ENCODE results near the gene CERS3.
A peak's percentile ranks its signal among the peaks of the same experiment; 100 is the strongest.
"Not testable (repeated sequence)": the region's sequence is repeated elsewhere in the genome, so short reads cannot be mapped to it uniquely, and the experiment has no call there.

Gene CERS3

DNA sequence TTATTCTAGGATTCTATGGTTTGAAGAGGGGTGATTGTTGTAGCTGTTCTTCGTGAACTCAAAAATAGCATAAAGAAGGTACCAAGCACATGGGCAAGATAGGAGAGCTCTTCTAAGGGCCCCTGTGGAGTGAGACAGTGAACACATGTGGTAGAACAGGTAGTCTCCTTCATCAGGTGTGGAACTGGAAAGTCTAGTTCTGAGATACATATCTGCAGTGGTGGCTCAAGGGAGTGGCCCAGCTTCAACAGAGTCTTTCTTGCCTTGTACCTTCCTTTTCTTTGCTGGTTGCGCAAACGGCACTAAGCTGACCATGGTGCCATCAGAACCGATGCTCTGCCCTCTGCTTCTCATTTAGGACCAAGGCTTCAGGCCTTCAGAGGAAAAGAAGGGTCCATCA is 65.2 kb downstream of the CERS3 start:
- no peak for DNase-seq

- DNase-seq = no peak
Observed at GRCh38 chr15:100461049-100461448, 67.7 kb downstream of the CERS3 start.

DNA sequence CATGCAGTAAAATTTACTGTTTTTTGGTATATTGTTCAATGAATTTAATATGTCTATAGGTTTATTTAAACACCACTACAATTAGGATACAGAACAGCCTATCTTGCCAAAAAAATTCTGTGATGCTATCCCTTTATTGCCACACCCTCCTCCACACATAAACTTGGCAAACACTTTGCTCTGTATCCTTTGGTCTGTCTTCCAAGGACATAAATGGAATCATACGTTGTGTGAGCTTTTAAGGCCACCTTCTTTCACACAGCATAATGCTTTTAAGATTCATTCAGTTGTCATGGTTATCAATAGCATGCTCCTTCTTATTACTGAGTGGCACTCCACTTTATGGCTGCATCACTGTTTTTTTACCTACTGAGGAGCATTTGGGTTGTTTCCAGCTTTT is 71.5 kb downstream of the CERS3 start:
- DNase-seq = no peak

DNA sequence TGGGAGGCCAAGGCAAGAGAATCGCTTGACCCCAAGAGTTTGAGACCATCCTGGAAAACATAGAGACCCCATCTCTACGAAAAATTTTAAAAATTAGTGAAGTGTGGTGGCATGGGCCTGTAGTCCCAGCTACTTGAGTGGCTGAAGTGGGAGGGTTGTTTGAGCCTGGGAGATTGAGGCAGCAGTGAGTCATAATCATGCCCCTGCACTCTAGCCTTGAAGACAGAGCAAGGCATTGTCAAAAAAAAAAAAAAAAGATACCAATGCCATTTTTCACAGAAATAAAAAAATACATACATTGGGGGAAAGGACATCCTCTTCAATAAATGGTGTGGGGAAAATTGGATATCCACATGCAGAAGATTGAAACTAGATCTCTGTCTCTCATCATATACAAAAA is 74.6 kb downstream of the CERS3 start:
- no peak for DNase-seq

- no peak for DNase-seq
Observed at GRCh38 chr15:100448481-100448880, 80.3 kb downstream of the CERS3 start.

GRCh38 chr15:100441063-100441462 is 87.7 kb downstream of the CERS3 start:
- not testable (repeated sequence) for DNase-seq

- DNase-seq = no peak
Observed at GRCh38 chr15:100439514-100439913, 89.2 kb downstream of the CERS3 start.

DNA sequence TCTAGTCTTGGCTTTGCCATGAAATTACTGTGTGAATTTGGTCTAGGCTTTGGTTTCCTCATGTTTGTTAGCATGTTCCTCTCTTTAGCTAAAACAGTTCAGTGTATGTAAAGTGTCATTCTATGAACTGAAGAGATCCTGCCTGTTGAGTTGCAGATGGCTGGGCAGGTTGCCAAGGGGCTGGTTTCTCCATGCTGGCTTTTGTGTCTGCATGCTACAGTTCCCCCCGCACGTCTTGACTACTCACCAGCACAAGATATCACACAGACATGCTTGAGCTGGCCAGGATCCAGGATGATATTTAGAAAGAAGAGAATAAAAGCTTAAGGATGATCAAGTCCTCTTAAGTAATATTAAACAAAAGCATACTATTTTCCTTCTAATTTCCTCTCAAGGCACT is 90.2 kb downstream of the CERS3 start:
- DNase-seq = peak in 1 of 2 donors; percentile 2

GRCh38 chr15:100437261-100437660 is 91.5 kb downstream of the CERS3 start:
- no peak for DNase-seq

DNA sequence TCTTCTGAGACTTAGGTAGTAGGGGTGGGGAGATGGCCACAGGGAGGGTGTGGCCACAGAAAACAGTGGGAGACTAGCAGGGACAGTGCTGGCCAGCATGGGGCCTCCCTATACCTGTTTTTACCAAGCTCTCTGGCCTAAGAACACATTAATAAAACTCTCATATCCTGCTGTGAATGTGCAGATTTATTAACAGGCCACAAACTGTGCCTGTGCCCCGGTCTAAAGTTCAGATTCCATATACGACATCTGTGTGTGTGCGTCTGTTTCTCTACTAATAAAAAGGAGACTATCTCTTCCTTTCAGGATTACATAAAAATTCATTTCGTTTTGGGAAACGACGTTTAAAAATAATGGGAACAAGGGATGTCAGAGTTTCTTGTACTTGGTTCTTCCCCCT is 94.2 kb downstream of the CERS3 start:
- no peak for DNase-seq

GRCh38 chr15:100434038-100434437 is 94.7 kb downstream of the CERS3 start:
- DNase-seq = no peak

DNA sequence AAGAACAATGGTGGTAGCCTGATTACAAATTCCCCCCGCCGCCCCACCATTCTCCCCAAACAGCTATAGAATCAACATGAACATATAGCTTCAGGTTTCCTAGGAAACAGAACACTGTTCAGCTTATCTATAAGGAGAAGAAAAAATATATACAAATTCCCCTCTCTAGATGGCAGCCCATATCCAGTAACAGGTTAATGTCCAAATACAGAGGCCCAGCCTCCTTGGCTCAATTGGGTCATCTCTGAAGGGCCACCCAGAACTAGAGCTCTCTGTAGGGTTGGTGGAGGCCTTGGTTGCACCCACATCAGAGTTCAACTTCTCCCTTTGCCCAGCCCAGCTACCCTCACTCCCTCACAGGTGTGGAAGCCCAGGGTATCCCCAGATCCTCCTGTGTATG is 95.4 kb downstream of the CERS3 start:
- DNase-seq = peak in 1 of 2 donors; percentile 12

GRCh38 chr15:100430411-100430810 is 98.3 kb downstream of the CERS3 start:
- no peak for DNase-seq

- no peak for DNase-seq
Observed at GRCh38 chr15:100429116-100429728, 99.5 kb downstream of the CERS3 start.

DNA sequence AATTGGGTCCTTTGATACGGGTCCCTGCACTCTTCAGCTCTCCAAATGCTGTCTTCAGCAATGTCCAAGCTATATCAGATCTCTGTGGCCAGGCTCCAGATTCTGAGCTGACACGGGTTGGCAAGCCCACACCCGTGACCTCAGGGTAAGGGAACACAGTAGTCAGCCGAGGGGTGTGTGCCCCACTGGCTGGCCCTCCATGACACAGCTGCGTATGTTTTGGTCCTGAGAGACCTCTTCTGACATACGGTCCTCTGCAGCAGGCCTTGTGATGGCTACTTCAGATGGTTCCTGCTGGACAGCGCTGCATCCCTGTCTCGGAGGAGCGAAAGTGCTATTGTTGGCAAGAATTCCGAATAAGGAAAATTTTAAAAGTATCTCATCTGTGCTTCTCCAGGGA is 101.8 kb downstream of the CERS3 start:
- no peak for DNase-seq

DNA sequence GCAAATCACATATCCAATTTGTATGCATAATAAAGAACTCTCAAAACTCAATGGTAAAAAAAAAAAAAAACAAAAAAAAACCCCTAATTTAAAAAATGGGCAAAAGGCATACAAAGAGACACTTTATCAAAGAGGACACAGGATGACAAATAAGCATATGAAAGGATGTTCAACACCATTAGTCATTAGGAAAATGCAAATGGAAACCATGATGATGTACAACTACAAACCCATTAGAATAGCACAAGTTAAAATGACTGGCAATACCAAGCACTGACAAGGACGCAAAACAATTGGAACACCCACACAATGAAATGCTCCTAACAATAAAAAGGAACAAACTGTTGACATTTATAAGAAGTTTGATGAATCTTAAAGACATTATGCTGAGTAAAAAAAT is 123.6 kb downstream of the CERS3 start:
- no peak for DNase-seq

DNA sequence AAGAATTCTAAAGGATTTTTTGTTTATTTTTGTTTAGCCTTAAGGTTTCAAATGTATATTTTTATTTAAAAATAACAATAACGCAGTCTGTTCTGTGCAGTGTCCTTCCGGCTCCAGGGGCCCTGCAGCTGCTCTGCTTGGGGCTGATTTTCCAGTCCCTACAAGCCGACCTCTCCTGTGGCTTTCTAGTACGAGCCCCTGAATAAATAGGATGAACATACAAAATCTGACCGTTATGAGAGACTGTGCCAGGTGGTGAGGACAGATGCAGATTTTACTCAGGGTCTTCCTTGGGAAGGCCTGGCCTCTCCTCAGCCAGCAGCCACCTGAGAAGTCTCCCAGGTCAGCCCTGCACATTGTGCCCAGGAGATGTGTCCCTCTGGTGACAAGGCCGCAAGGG is 127.8 kb downstream of the CERS3 start:
- DNase-seq = no peak

GRCh38 chr15:100394736-100395440 is 133.9 kb downstream of the CERS3 start:
- DNase-seq = peak; percentile 27 to 40

- DNase-seq = no peak
Observed at GRCh38 chr15:100393008-100393407, 135.7 kb downstream of the CERS3 start.

GRCh38 chr15:100385300-100386050 is 143.3 kb downstream of the CERS3 start:
- peak; percentile 26 to 30 for DNase-seq

GRCh38 chr15:100384108-100384410 is 144.7 kb downstream of the CERS3 start:
- no peak for DNase-seq

DNA sequence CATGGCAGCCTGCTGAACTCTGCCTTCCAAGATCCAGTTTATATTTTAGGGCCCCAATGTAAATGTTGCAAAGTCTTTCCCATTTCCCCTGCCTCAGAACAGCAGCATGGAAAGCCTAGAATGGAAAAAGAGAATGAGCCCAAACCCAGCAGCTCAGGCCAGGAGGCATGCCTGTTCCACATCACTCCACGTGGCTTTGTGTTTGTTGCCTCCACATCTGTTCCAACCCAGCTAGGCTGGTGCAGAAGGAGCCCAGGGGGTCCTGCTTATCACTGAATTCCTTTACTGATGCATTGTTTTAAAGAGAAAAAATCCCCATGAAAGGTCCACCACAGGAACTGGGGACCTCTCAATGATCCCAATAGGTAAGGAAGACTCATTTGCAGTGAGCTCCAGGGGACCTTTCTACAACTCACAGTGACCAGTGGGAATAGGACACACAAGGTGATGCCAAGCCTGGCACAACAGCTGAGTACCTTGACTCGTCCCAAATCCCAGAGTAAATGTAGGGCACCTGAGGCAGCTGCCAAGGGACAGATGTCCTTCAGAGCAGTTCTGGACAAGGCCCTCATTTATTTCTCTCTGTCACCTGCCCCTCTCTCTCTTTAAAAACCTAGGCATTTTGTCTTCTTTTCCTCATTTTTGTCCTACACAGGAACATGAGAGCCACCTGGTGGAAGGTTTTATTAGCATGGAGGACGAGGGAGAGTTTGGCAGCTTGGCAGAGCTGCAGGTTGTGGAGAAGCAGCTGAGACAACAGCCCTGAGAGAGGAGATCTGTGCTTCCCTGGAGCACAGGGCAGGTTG is 145.2 kb downstream of the CERS3 start:
- peak in 1 of 2 donors; percentile 51 for DNase-seq

- no peak for DNase-seq
Observed at GRCh38 chr15:100373942-100374341, 154.8 kb downstream of the CERS3 start.

All from inflammatory macrophage treated with lipopolysaccharide for 1 hour (primary cell).